Measurements from ENCODE around the gene NACAD. TPM values are rescaled to one million over a fixed set of nuclear protein-coding genes. Genes with fewer than 3 reads are reported as not detected.
A peak's percentile ranks its signal among the peaks of the same experiment; 100 is the strongest.

NACAD gene
- total RNA-seq, 1 donor, result 3.9 TPM

DNA sequence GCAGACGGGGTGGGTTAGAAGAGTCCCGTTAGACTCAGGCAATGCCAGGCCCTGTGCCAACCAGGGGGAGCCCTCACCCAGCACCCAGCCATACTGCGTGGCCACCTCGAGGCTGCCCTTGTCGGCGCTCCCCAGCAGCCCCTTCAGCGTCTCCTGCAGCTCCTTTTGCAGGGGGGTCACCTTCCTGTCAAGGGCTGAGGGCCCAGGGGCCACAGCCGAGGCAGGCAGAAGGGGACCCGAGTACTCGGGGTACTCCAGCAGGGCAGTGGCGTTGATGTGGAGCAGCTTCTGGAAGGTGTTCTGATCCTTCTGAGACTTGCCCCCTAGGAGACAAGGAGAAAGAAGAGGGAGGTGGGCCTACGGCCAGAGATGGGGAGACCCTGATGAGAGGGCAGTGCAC is 13.0 kb upstream of the NACAD start:
- TF ChIP-seq, protein P1, sequence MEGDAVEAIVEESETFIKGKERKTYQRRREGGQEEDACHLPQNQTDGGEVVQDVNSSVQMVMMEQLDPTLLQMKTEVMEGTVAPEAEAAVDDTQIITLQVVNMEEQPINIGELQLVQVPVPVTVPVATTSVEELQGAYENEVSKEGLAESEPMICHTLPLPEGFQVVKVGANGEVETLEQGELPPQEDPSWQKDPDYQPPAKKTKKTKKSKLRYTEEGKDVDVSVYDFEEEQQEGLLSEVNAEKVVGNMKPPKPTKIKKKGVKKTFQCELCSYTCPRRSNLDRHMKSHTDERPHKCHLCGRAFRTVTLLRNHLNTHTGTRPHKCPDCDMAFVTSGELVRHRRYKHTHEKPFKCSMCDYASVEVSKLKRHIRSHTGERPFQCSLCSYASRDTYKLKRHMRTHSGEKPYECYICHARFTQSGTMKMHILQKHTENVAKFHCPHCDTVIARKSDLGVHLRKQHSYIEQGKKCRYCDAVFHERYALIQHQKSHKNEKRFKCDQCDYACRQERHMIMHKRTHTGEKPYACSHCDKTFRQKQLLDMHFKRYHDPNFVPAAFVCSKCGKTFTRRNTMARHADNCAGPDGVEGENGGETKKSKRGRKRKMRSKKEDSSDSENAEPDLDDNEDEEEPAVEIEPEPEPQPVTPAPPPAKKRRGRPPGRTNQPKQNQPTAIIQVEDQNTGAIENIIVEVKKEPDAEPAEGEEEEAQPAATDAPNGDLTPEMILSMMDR (IDR thresholded peaks at IDR 0.05; ENCODE audit: insufficient read depth, low read depth, low read length), result no peak
- DNase-seq (ENCODE audit: low read depth), result no peak
- no peak overlapping the region for H3K4me3 ChIP-seq (ENCODE audit: low read depth, low read length)

- H3K4me3 ChIP-seq (ENCODE audit: low read depth, low read length), result no peak overlapping the region
- TF ChIP-seq, protein P1 (IDR thresholded peaks at IDR 0.05; ENCODE audit: insufficient read depth, low read depth, low read length), result no peak
- no peak for DNase-seq (ENCODE audit: low read depth)
Observed at GRCh38 chr7:45100761-45101480, 12.2 kb upstream of the NACAD start.

DNA sequence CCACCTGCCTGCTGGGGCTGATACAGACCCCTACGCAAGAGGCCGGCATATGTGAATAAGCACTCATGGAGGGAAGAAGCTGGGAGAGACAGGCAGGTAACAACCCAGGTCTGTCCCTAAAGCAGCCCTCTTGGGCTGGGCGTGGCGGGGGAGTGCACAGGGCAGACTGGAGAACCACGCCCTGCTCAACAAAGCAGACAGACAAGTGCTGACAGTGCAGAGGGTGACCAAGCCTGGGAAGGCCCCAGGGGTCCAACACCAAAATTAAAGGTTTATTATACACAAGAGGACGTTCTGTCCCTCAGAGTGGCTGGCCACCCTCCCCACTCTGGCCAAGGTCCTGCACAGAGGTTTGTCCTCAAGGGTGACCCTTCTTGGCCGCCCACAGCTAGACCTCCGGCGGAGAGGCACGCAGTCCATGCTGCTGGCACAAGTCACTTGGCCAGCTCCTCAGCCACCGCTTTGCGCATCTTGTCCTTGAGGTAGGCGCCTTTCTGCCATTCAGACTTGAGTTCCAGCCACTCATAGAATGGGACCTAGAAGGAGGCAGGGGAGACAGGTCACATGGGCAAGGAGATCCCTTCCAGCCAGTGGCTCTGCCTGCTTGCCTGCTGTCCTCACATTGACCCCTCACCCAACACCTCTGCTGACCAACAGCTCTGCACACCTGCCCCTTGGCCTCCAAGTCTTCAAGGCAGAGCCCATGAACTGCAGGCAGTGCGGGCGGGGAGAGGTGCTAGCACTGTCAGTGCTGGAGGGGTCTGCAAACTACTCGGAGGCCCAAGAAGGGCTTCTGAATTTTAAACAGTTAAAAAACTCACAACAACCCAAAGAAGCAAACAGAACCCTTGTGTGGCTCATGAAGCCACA is 11.4 kb upstream of the NACAD start:
- DNase-seq (ENCODE audit: low read depth), result no peak
- TF ChIP-seq, protein P1 (IDR thresholded peaks at IDR 0.05; ENCODE audit: insufficient read depth, low read depth, low read length), result no peak
- no peak overlapping the region for H3K4me3 ChIP-seq (ENCODE audit: low read depth, low read length)

DNA sequence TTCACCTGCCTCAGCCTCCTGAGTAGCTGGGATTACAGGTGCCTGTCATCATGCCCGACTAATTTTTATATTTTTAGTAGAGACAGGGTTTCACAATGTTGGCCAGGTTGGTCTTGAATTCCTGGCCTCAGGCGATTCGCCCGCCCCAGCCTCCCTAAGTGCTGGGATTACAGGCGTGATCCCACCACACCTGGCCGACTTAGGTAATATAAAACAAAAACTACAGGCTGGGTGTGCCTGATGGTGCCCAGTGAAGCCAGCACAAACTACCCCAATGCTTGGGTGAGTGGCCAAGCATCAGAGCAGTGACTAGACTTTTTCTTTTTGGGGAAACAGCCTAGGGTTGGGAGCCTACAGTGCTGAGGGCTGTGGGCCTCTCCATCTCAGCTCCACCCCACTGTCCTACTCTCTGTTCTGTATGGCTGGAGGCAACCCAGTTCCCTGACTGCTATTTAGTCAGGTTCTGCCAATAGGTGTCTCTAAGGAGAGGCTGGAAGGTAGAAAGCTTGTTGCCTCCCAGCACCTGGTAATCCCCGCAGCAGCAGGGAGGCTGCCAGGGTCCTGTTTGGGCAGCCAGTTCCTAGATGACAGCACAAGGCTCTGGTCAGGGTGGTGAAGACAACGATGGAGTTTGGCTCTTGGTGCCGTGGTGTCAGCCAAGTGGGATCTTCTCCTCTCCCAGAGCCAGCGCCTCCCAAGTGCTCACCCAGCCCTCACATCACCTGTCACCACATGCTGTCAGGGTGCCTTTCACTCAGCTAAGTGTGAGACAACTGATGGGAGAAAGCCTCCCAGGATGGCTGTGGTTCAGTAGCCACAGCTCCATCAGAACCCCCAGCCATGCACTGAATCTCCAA is 10.4 kb upstream of the NACAD start:
- DNase-seq (ENCODE audit: low read depth), result no peak
- TF ChIP-seq, protein P1 (IDR thresholded peaks at IDR 0.05; ENCODE audit: insufficient read depth, low read depth, low read length), result no peak
- no peak overlapping the region for H3K4me3 ChIP-seq (ENCODE audit: low read depth, low read length)

- no peak overlapping the region for H3K4me3 ChIP-seq (ENCODE audit: low read depth, low read length)
- TF ChIP-seq, protein P1 (IDR thresholded peaks at IDR 0.05; ENCODE audit: insufficient read depth, low read depth, low read length), result no peak
- no peak for DNase-seq (ENCODE audit: low read depth)
Observed at GRCh38 chr7:45092931-45093235, 4.1 kb upstream of the NACAD start.

- TF ChIP-seq, protein P1 (IDR thresholded peaks at IDR 0.05; ENCODE audit: insufficient read depth, low read depth, low read length), result no peak
- no peak overlapping the region for H3K4me3 ChIP-seq (ENCODE audit: low read depth, low read length)
- DNase-seq (ENCODE audit: low read depth), result peak; percentile 65
Observed at GRCh38 chr7:45092100-45092930, 3.5 kb upstream of the NACAD start.

Data from fibroblast of villous mesenchyme (primary cell).